HG03575 (cell line): ENCODE measurements around the gene ZSWIM5.
"Not testable (repeated sequence)": the region's sequence is repeated elsewhere in the genome, so short reads cannot be mapped to it uniquely, and the experiment has no call there.

ENCODE experiments used
- ATAC-seq: cut with Tn5 transposase; IDR thresholded peaks from one replicate; pipeline ENCODE4 v1.9.1; 2021; ENCODE audit not compliant: unreplicated experiment, insufficient number of reproducible peaks, low FRiP score; ENCODE audit errors: extremely low read depth

ZSWIM5 gene

GRCh38 chr1:44988531-44989156, 217.8 kb downstream of the ZSWIM5 start:
- no peak for ATAC-seq

GRCh38 chr1:44985747-44986359, 220.6 kb downstream of the ZSWIM5 start:
- no peak for ATAC-seq

- ATAC-seq, result not testable (repeated sequence)
Observed at GRCh38 chr1:44977372-44977771, 229.0 kb downstream of the ZSWIM5 start.

- no peak for ATAC-seq
Observed at GRCh38 chr1:44976252-44976651, 230.2 kb downstream of the ZSWIM5 start.

- ATAC-seq, result no peak
Observed at GRCh38 chr1:44973645-44974044, 232.8 kb downstream of the ZSWIM5 start.

GRCh38 chr1:44970317-44970716, 236.1 kb downstream of the ZSWIM5 start:
- ATAC-seq, result no peak
